GM10847 (cell line): ENCODE measurements around the gene DENND11.

Experiments
- POLR2A ChIP-seq: IDR thresholded peaks from 2 replicates; pipeline ENCODE4 v1.6.1; 2011; ENCODE audit not compliant: insufficient read length; ENCODE audit errors: extremely low read depth

The DENND11 gene

DNA sequence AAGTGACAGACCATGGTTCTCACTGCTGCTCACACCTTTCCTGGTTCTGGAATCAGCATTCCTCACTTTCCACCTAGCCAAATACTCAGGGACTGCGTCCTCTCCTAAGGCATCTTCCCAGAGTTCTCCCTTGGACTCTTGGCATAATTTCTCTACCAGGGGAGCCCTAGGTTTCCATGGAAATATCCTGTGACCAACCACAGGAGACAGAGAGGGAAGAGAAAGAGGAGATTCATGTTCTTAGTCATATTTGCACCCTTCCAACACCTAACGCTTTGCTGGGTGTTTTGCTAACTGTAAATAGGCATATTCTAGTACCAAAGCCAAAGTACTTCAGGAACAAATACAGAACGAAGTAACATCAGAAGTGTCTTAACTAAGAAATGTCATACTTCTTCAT lies 28.6 kb downstream of the DENND11 start:
- no peak for TF ChIP-seq POLR2A

DNA sequence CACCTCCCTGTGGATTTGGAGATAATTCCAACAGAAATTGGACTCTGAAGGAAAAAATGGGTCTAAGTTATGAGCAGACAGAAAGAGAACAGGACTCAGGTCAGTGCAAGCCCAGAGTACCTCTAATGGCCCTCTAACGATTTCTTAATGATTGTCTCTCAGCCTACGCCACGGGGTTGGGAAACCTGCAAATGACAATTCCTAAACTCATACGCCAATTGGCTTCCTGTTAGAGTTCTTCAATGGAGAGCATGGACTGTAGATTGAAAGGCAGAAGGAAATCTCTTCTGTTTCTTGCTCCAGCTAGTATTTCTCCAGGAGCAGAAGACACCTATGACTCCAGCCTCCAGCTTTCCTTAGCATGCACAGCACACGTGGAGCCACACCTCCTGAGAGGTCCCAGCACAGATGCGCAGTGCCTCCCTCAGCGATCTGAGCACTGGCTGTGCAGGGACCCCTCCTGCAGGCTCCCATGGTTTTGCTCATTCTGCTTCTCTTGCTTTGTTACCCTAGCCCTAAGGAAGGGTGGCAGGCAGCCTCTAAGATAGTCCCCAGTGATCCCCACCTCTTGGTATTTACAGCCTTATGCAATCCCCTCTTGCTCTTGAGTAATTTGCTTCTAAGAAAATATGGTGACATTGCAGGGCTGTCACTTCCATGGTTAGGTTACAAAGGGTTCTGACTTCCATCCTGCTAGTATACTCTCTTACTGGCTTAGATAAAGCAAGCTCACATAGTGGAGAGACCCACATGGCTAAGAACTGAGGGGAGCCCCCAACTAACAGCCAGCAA lies 30.1 kb downstream of the DENND11 start:
- no peak for TF ChIP-seq POLR2A

GRCh38 chr7:141668853-141669252 lies 33.1 kb downstream of the DENND11 start:
- TF ChIP-seq POLR2A: no peak

GRCh38 chr7:141666071-141666470 lies 35.9 kb downstream of the DENND11 start:
- no peak for TF ChIP-seq POLR2A

DNA sequence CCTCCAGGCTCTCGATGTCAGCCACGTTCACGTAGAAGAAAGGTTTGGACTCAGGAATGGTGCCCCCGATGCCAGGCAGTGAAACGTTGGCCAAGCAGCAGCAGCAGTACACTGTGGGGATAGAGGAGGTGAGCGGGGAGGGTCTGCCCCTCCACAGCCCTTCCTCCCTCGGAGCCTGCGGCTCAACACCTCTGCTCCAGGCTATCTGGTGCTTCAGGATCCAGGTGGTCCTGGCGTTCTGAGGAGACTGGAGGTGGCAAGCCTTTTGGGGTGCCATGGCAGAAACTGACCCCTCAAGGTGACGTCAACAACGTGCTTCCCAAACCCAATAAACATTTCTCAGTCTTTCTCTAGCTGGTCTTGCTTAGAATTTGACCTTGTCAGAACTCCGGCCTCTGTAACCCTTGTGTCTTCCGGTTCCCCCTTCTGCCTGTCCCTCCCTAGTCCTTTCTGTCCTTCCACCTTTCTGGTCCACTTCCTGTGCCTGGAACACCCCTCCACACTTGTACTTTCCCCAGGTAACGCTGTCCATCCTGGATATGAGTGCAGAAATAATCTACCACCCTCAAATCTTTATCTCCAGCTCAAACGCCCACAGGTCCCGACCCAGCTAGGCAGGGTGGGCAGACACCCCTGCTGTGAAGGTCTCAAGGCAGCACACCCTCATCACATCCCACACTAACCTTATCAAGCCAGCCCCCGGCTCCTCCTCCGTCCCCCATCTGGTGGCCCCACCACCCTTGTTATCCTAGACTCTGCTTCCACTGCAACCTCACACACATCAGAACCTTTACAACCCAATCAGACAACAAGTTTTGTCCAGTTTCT lies 36.5 kb downstream of the DENND11 start:
- no peak for TF ChIP-seq POLR2A

GRCh38 chr7:141664450-141664849 lies 37.5 kb downstream of the DENND11 start:
- TF ChIP-seq POLR2A: no peak

GRCh38 chr7:141663081-141663849 lies 38.7 kb downstream of the DENND11 start:
- TF ChIP-seq POLR2A: no peak

- no peak for TF ChIP-seq POLR2A
These were observed 41.7 kb downstream of the DENND11 start for GRCh38 chr7:141660259-141660658.

- TF ChIP-seq POLR2A: no peak
These were observed 42.5 kb downstream of the DENND11 start for GRCh38 chr7:141659501-141659900.

DNA sequence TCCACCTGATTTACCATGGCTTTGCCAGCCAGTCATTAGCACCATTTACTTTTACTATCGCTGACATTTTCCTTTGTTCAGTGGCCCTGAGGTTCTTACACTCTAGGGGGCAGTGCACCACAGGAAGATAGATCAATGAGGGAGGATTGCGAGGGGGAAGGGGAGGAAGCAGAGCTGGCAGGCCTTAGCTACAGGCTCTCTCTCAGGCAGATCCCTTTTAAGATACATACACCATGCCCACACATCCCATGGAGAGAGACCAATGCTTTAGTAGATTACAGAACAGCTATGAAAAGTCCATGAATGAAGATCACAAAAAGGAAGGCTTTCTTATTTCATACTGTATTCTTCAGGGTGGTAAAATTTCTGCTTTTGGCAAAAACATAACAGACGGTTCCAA lies 47.4 kb downstream of the DENND11 start:
- no peak for TF ChIP-seq POLR2A

DNA sequence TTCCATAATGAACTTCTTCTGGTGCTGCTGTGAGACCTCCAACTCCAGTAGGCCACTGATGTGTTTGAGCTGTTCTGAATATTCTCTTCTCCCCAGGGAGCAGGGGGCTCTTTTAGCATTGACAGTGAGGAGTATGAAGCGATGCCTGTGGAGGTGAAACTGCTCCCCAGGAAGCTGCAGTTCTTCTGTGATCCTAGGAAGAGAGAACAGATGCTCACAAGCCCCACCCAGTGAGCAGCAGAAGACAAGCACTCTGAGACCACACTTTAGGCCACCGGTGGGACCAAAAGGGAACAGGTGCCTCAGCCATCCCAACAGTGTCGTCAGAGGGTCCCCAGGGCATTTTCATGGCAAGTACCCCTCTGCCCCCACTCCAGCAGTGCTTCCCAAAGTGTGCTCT lies 49.3 kb downstream of the DENND11 start:
- no peak for TF ChIP-seq POLR2A
